HCT116 (cell line): ENCODE measurements around the gene MYH10. TPM values are rescaled to one million over a fixed set of nuclear protein-coding genes. Genes with fewer than 3 reads are reported as not detected.

Experiments
- ATAC-seq: fragments of 200-7000 bp; cut with Tn5 transposase; 2 replicates; pipeline ENCODE4 v1.9.1; 2020; ENCODE audit warnings: mild to moderate bottlenecking, moderate library complexity
- BruUV-seq: library from RNA; stranded (reverse); fragments of 400-500 nt; replicated peaks from 2 replicates; lab custom pipeline; 2021; lab: Mats Ljungman, UMichigan
- CTCF ChIA-PET: fragments of 300-600 bp; sonication (Branson Sonifier 250); formaldehyde crosslinking; loops from one replicate; lab custom pipeline; 2021; ENCODE audit warnings: antibody characterized with exemption; lab: Charles Lee
- POLR2A ChIA-PET: fragments of 300-600, 350-600 bp; sonication (Branson Sonifier 250); formaldehyde crosslinking; loops from one replicate; lab custom pipeline; 2021; ENCODE audit warnings: antibody characterized with exemption; lab: Charles Lee
- RAD21 ChIA-PET, 2 experiments: fragments of 300-600 bp; sonication (Branson Sonifier 250); formaldehyde crosslinking; loops; one replicate each; lab custom pipeline; 2023; ENCODE audit warnings: low total read pairs in 2 of 2; ENCODE audit not compliant: uncharacterized antibody in 2 of 2, unreplicated experiment in 2 of 2, low non-redundant PET in 1 of 2; lab: Charles Lee
- DNase-seq: peaks from one replicate; pipeline ENCODE4 v3.0.0-alpha.2; 2010; ENCODE audit warnings: low read depth, low spot score
- H2AFZ ChIP-seq: fragments of 200-600 bp; shearing (Covaris generic), sonication (generic); 2 replicates; pipeline ENCODE4 v1.6.1; 2017; ENCODE audit warnings: low read depth, mixed run types, mixed read lengths, antibody characterized with exemption, low read length; ENCODE audit not compliant: poor library complexity, severe bottlenecking
- H3K27ac ChIP-seq: 2 replicates; pipeline ENCODE4 v1.5.1; 2012; ENCODE audit warnings: low read depth, low read length
- H3K27me3 ChIP-seq: fragments of 200-600 bp; sonication (generic); 2 replicates; pipeline ENCODE4 v1.6.1; 2016; ENCODE audit warnings: mixed run types, low read length, mixed read lengths; ENCODE audit not compliant: insufficient read depth
- H3K36me3 ChIP-seq, 2 experiments: fragments of 200-500 bp in 1 of 2; fragments of 200-600 bp in 1 of 2; sonication (Bioruptor generic) in 1 of 2; sonication (generic) in 1 of 2; 2 replicates each; pipeline versions ENCODE4 v1.5.1 to v1.6.1; 2014 to 2016; ENCODE audit warnings: low read length in 2 of 2, inconsistent platforms in 1 of 2, mixed read lengths in 1 of 2, mixed run types in 1 of 2; ENCODE audit not compliant: insufficient read depth in 2 of 2, control insufficient read depth in 1 of 2
- H3K4me1 ChIP-seq, 2 experiments: fragments of 200-600 bp in 1 of 2; sonication (generic) in 1 of 2; 2 replicates each; pipeline versions ENCODE4 v1.5.1 to v1.6.1; 2012 to 2017; ENCODE audit warnings: low read length in 2 of 2, inconsistent platforms in 1 of 2, mild to moderate bottlenecking in 1 of 2, mixed read lengths in 1 of 2, mixed run types in 1 of 2, moderate library complexity in 1 of 2; ENCODE audit not compliant: insufficient read depth in 2 of 2, control insufficient read depth in 1 of 2
- H3K4me2 ChIP-seq: fragments of 200-600 bp; sonication (generic); 2 replicates; pipeline ENCODE4 v1.6.1; 2017; ENCODE audit warnings: mixed run types, low read length, mixed read lengths
- H3K4me3 ChIP-seq, 2 experiments: fragments of 200-600 bp in 1 of 2; sonication (generic) in 1 of 2; replicated peaks in 1 of 2; 2 replicates each; pipeline ENCODE4 v1.5.1; 2011 to 2016; ENCODE audit warnings: low read length in 2 of 2, control low read depth in 1 of 2, low read depth in 1 of 2, mild to moderate bottlenecking in 1 of 2, mixed read lengths in 1 of 2, mixed run types in 1 of 2
- H3K79me2 ChIP-seq: fragments of 200-600 bp; sonication (generic); 2 replicates; pipeline ENCODE4 v1.6.1; 2017; ENCODE audit warnings: mild to moderate bottlenecking, mixed run types, low read length, moderate library complexity, mixed read lengths; ENCODE audit not compliant: insufficient read depth
- H3K9ac ChIP-seq: fragments of 200-600 bp; sonication (generic); 2 replicates; pipeline ENCODE4 v1.6.1; 2016; ENCODE audit warnings: low read length, mixed read lengths
- H3K9me2 ChIP-seq: fragments of 200-600 bp; sonication (generic), shearing (Covaris generic); 2 replicates; pipeline ENCODE4 v1.6.1; 2017; ENCODE audit warnings: mixed run types, mild to moderate bottlenecking, moderate library complexity; ENCODE audit not compliant: insufficient read depth
- H3K9me3 ChIP-seq, 2 experiments: fragments of 200-500 bp in 1 of 2; fragments of 200-600 bp in 1 of 2; sonication (Bioruptor generic) in 1 of 2; sonication (generic) in 1 of 2; 2 replicates each; pipeline ENCODE4 v1.6.1; 2014 to 2017; ENCODE audit warnings: low read length in 2 of 2, mixed read lengths in 2 of 2, inconsistent platforms in 1 of 2, low read depth in 1 of 2, mild to moderate bottlenecking in 1 of 2, mixed run types in 1 of 2, moderate library complexity in 1 of 2; ENCODE audit not compliant: control insufficient read depth in 1 of 2, insufficient read depth in 1 of 2
- H4K20me1 ChIP-seq: fragments of 200-600 bp; sonication (generic), shearing (Covaris generic); 2 replicates; pipeline ENCODE4 v1.6.1; 2017; ENCODE audit warnings: mixed run types, mild to moderate bottlenecking, moderate library complexity; ENCODE audit not compliant: insufficient read depth
- CBX3 ChIP-seq: IDR thresholded peaks from 2 replicates; pipeline ENCODE4 v1.6.1; 2012; ENCODE audit warnings: low read depth
- CEBPB ChIP-seq: IDR thresholded peaks from 2 replicates; pipeline ENCODE4 v1.6.1; 2012; ENCODE audit warnings: low read depth
- EGR1 ChIP-seq: IDR thresholded peaks from 2 replicates; pipeline ENCODE4 v1.6.1; 2012; ENCODE audit warnings: low read depth
- ELF1 ChIP-seq: IDR thresholded peaks from 2 replicates; pipeline ENCODE4 v1.6.1; 2012; ENCODE audit warnings: low read depth, borderline replicate concordance
- EZH2 ChIP-seq: fragments of 200-600 bp; sonication (generic); IDR thresholded peaks from 2 replicates; pipeline ENCODE4 v1.6.1; 2017; ENCODE audit warnings: antibody characterized with exemption, mixed run types
- EZH2phosphoT487 ChIP-seq: fragments of 200-600 bp; IDR thresholded peaks from 2 replicates; pipeline ENCODE4 v1.6.1; 2018; ENCODE audit warnings: antibody characterized with exemption, borderline replicate concordance
- FOSL1 ChIP-seq: IDR thresholded peaks from 2 replicates; pipeline ENCODE4 v1.6.1; 2012; ENCODE audit warnings: low read depth
- MAX ChIP-seq: IDR thresholded peaks from 2 replicates; pipeline ENCODE4 v1.6.1; 2012
- POLR2A ChIP-seq: IDR thresholded peaks from 2 replicates; pipeline ENCODE4 v1.7.0; 2011; ENCODE audit warnings: borderline replicate concordance; ENCODE audit not compliant: insufficient read depth, insufficient read length; ENCODE audit errors: extremely low read depth
- POLR2AphosphoS5 ChIP-seq: IDR thresholded peaks from 2 replicates; pipeline ENCODE4 v1.6.1; 2011; ENCODE audit warnings: mild to moderate bottlenecking, low read depth, low read length, moderate library complexity
- RAD21 ChIP-seq: IDR thresholded peaks from 2 replicates; pipeline ENCODE4 v1.6.1; 2012; ENCODE audit warnings: low read depth, mild to moderate bottlenecking
- SP1 ChIP-seq: IDR thresholded peaks from 2 replicates; pipeline ENCODE4 v1.6.1; 2012; ENCODE audit warnings: low read depth
- SRF ChIP-seq: IDR thresholded peaks from 2 replicates; pipeline ENCODE4 v1.6.1; 2012; ENCODE audit warnings: low read depth
- TCF7L2 ChIP-seq: IDR thresholded peaks from 2 replicates; pipeline ENCODE4 v1.7.0; 2011; ENCODE audit warnings: borderline replicate concordance, inconsistent platforms; ENCODE audit not compliant: insufficient read depth, insufficient read length; ENCODE audit errors: extremely low read depth
- YY1 ChIP-seq: IDR thresholded peaks from 2 replicates; pipeline ENCODE4 v1.6.1; 2011; ENCODE audit warnings: low read length, low read depth, moderate library complexity, mild to moderate bottlenecking; ENCODE audit not compliant: insufficient replicate concordance; ENCODE audit errors: extremely low read depth
- ZBTB33 ChIP-seq: IDR thresholded peaks from 2 replicates; pipeline ENCODE4 v1.6.1; 2011; ENCODE audit warnings: mild to moderate bottlenecking, low read length, moderate library complexity; ENCODE audit not compliant: insufficient replicate concordance; ENCODE audit errors: extremely low read depth
- ZFX ChIP-seq: fragments of 450-650 bp; IDR thresholded peaks from 2 replicates; pipeline ENCODE4 v1.6.1; 2017
- ZNF274 ChIP-seq: fragments of 200-500 bp; sonication (Bioruptor generic); IDR thresholded peaks from 2 replicates; pipeline ENCODE4 v1.6.1; 2014; ENCODE audit warnings: mild to moderate bottlenecking, low read depth, low read length, inconsistent platforms
- intact Hi-C: fragments of 100-400 bp; cut with micrococcal nuclease; formaldehyde crosslinking; loops from 2 replicates; pipeline ENCODE4 v1.10.0; 2022
- total RNA-seq: library from RNA; stranded (reverse); gene quantifications from one replicate; pipeline ENCODE4 v1.2.1, GENCODE V29; 2021; ENCODE audit not compliant: unreplicated experiment
- TF ChIP-seq, protein P1 (sequence below): IDR thresholded peaks from 2 replicates; pipeline ENCODE4 v1.6.1; 2012
- TF ChIP-seq, protein P2 (sequence below): IDR thresholded peaks from 2 replicates; pipeline ENCODE4 v1.6.1; 2012; ENCODE audit warnings: low read depth

The MYH10 gene
- total RNA-seq, 1 experiment from 2014 or later, result 39.2 TPM

DNA sequence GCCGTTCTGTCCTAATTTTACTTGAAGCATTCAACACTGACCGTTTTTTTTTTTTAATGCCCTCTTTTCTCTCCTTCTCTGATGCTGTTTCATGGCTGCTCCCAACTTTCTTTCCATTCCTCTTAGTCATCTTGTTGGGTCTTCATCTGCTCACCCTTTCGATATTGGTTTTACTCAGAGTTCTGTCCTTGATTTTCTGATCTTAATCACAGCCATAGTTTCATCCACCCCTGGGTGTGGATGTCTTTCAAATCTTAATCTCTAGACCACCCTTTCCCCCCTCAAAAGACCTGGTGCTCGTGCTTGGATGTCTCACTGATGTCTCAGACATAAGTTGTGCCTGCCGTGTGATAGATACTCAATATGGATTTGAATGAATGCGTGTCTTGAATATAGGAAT lies 172.4 kb downstream of the MYH10 start:
- Histone ChIP-seq H3K27me3 (no peaks in the 10 kb centered on the region), H3K36me3 (peaks cover 43 to 47% of the 10 kb centered on the region in 2 experiments), H3K4me3 (no peak overlapping the region), H3K4me1 (no peaks in the 10 kb centered on the region), H3K9ac (no peak overlapping the region), H3K9me2 (no peaks in the 10 kb centered on the region), H3K9me3 (no peaks in the 10 kb centered on the region), H3K79me2 (peaks cover 24% of the 10 kb centered on the region; the same call in 1 of the 2 replicates), H3K27ac (no peak overlapping the region), H4K20me1 (no peaks in the 10 kb centered on the region), H3K4me2 (no peak overlapping the region), H2AFZ (no peak overlapping the region)
- ChIA-PET RAD21 (no interaction called here), CTCF (no interaction called here), POLR2A (no interaction called here)
- DNase-seq (no peak), ATAC-seq (no peak)
- intact Hi-C loops, result no loop called here
- TF ChIP-seq ZFX, result no peak
- TF ChIP-seq FOSL1, result no peak
- TF ChIP-seq MAX, result no peak
- no peak for TF ChIP-seq CEBPB
- TF ChIP-seq SP1, result no peak
- TF ChIP-seq POLR2A, result no peak
- TF ChIP-seq, protein P1, sequence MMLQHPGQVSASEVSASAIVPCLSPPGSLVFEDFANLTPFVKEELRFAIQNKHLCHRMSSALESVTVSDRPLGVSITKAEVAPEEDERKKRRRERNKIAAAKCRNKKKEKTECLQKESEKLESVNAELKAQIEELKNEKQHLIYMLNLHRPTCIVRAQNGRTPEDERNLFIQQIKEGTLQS, result no peak
- TF ChIP-seq ZNF274, result no peak
- TF ChIP-seq RAD21, result no peak
- TF ChIP-seq EGR1, result no peak
- no peak for TF ChIP-seq EZH2
- TF ChIP-seq ZBTB33, result no peak
- no peak for TF ChIP-seq POLR2AphosphoS5
- no peak for TF ChIP-seq YY1
- no peak for TF ChIP-seq EZH2phosphoT487
- no peak for TF ChIP-seq CBX3
- TF ChIP-seq, protein P2, sequence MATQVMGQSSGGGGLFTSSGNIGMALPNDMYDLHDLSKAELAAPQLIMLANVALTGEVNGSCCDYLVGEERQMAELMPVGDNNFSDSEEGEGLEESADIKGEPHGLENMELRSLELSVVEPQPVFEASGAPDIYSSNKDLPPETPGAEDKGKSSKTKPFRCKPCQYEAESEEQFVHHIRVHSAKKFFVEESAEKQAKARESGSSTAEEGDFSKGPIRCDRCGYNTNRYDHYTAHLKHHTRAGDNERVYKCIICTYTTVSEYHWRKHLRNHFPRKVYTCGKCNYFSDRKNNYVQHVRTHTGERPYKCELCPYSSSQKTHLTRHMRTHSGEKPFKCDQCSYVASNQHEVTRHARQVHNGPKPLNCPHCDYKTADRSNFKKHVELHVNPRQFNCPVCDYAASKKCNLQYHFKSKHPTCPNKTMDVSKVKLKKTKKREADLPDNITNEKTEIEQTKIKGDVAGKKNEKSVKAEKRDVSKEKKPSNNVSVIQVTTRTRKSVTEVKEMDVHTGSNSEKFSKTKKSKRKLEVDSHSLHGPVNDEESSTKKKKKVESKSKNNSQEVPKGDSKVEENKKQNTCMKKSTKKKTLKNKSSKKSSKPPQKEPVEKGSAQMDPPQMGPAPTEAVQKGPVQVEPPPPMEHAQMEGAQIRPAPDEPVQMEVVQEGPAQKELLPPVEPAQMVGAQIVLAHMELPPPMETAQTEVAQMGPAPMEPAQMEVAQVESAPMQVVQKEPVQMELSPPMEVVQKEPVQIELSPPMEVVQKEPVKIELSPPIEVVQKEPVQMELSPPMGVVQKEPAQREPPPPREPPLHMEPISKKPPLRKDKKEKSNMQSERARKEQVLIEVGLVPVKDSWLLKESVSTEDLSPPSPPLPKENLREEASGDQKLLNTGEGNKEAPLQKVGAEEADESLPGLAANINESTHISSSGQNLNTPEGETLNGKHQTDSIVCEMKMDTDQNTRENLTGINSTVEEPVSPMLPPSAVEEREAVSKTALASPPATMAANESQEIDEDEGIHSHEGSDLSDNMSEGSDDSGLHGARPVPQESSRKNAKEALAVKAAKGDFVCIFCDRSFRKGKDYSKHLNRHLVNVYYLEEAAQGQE, result no peak
- TF ChIP-seq TCF7L2, result no peak
- TF ChIP-seq ELF1, result no peak
- no peak for TF ChIP-seq SRF
- no TSS peak for BruUV-seq
